Activated CD8-positive, alpha-beta memory T cell treated with anti-CD3 and anti-CD28 coated beads, Interleukin-2, amount 10 ng/mL, durations not matched to agents 7 days and 5 days (primary cell): ENCODE measurements around the gene SPSB3. TPM values are rescaled to one million over a fixed set of nuclear protein-coding genes. Genes with fewer than 3 reads are reported as not detected.

Experiments
- ATAC-seq: fragments of 150-1000 bp; cut with Tn5 transposase; one replicate; pipeline ENCODE4 v1.10.0; 2021; ENCODE audit warnings: moderate library complexity
- CTCF ChIA-PET: fragments of 350-600 bp; sonication (Branson Sonifier 250); formaldehyde crosslinking; loops from one replicate; lab custom pipeline; 2021; ENCODE audit warnings: antibody characterized with exemption; lab: Charles Lee
- DNase-seq: peaks from one replicate; pipeline ENCODE4 v3.0.0-alpha.2; 2020
- H3K27ac Mint-ChIP-seq: one replicate; pipeline ENCODE4 v1.8.0; 2021; ENCODE audit warnings: mild to moderate bottlenecking, mixed read lengths
- H3K27me3 Mint-ChIP-seq: one replicate; pipeline ENCODE4 v1.8.0; 2021; ENCODE audit warnings: mixed read lengths
- H3K36me3 Mint-ChIP-seq: one replicate; pipeline ENCODE4 v1.8.0; 2021; ENCODE audit warnings: mild to moderate bottlenecking, mixed read lengths
- H3K4me1 Mint-ChIP-seq: one replicate; pipeline ENCODE4 v1.8.0; 2021; ENCODE audit warnings: mixed read lengths
- H3K4me3 Mint-ChIP-seq: one replicate; pipeline ENCODE4 v1.8.0; 2021; ENCODE audit warnings: mild to moderate bottlenecking, moderate library complexity, mixed read lengths
- H3K9me3 Mint-ChIP-seq: one replicate; pipeline ENCODE4 v1.8.0; 2022; ENCODE audit warnings: low read depth, mixed read lengths
- total RNA-seq, 2 experiments: library from RNA; stranded (reverse); gene quantifications; one replicate each; pipeline ENCODE4 v1.2.3, GENCODE V29; 2021

Gene SPSB3
- total RNA-seq, 2 experiments from 2014 or later: 35.7 to 36.5 TPM

GRCh38 chr16:1820946-1821290 lies 38.5 kb upstream of the SPSB3 start:
- CTCF ChIA-PET: no interaction called here
- no peak for ATAC-seq
- Mint-ChIP-seq H3K9me3 (no peaks in the 10 kb centered on the region), H3K4me1 (peaks cover 19% of the 10 kb centered on the region), H3K27me3 (no peaks in the 10 kb centered on the region), H3K27ac (no peak overlapping the region), H3K4me3 (no peak overlapping the region), H3K36me3 (no peaks in the 10 kb centered on the region)
- no peak for DNase-seq

- H3K27ac Mint-ChIP-seq: no peak overlapping the region
- H3K4me3 Mint-ChIP-seq: no peak overlapping the region
- H3K27me3 Mint-ChIP-seq: no peaks in the 10 kb centered on the region
- no peak for ATAC-seq
- H3K9me3 Mint-ChIP-seq: no peaks in the 10 kb centered on the region
- no peak for DNase-seq
- peaks cover 13% of the 10 kb centered on the region for H3K4me1 Mint-ChIP-seq
- H3K36me3 Mint-ChIP-seq: peaks cover 3% of the 10 kb centered on the region
- CTCF ChIA-PET: no interaction called here
These were observed 38.0 kb upstream of the SPSB3 start for GRCh38 chr16:1820096-1820945.

DNA sequence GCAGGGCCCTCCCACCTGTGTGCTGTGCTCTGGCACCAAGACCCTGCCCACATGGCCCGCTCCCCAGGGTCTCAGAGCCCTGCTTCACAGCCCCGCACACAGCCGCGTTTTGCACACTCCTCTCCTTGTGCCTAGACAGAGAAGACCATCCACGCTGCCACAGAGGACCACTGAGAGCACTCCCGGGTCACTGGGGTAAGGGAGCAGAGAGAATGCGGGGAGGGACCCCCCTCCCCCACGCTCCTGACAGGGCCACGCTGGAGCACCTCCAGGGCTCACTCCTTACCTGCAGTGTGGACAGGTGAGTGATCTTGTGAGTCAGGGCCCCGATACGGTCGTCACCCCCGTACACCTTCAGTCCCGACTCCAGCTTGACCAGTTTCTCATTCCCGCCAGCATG lies 37.2 kb upstream of the SPSB3 start:
- Mint-ChIP-seq H3K27me3 (no peaks in the 10 kb centered on the region), H3K36me3 (peaks cover 6% of the 10 kb centered on the region), H3K4me1 (peaks cover 10% of the 10 kb centered on the region), H3K4me3 (no peak overlapping the region), H3K9me3 (no peaks in the 10 kb centered on the region), H3K27ac (no peak overlapping the region)
- DNase-seq (no peak), ATAC-seq (no peak)
- CTCF ChIA-PET: no interaction called here

GRCh38 chr16:1818873-1819525 lies 36.6 kb upstream of the SPSB3 start:
- Mint-ChIP-seq H3K27me3 (no peaks in the 10 kb centered on the region), H3K4me3 (no peak overlapping the region), H3K36me3 (peaks cover 6% of the 10 kb centered on the region), H3K4me1 (peaks cover 6% of the 10 kb centered on the region), H3K9me3 (no peaks in the 10 kb centered on the region), H3K27ac (no peak overlapping the region)
- DNase-seq (no peak), ATAC-seq (no peak)
- CTCF ChIA-PET: no interaction called here

- peaks cover 3% of the 10 kb centered on the region for H3K4me1 Mint-ChIP-seq
- no peak for DNase-seq
- H3K9me3 Mint-ChIP-seq: no peaks in the 10 kb centered on the region
- CTCF ChIA-PET: no interaction called here
- H3K27me3 Mint-ChIP-seq: no peaks in the 10 kb centered on the region
- no peak overlapping the region for H3K27ac Mint-ChIP-seq
- H3K4me3 Mint-ChIP-seq: no peak overlapping the region
- ATAC-seq: no peak
- peaks cover 6% of the 10 kb centered on the region for H3K36me3 Mint-ChIP-seq
These were observed 36.0 kb upstream of the SPSB3 start for GRCh38 chr16:1818204-1818872.

GRCh38 chr16:1817716-1818115 lies 35.3 kb upstream of the SPSB3 start:
- H3K27me3 Mint-ChIP-seq: no peaks in the 10 kb centered on the region
- no peak overlapping the region for H3K27ac Mint-ChIP-seq
- H3K4me3 Mint-ChIP-seq: no peak overlapping the region
- CTCF ChIA-PET: no interaction called here
- ATAC-seq (no peak), DNase-seq (no peak)
- no peaks in the 10 kb centered on the region for H3K9me3 Mint-ChIP-seq
- H3K36me3 Mint-ChIP-seq: peaks cover 6% of the 10 kb centered on the region
- peaks cover 3% of the 10 kb centered on the region for H3K4me1 Mint-ChIP-seq

- no peak for ATAC-seq
- H3K27ac Mint-ChIP-seq: no peak overlapping the region
- no peak for DNase-seq
- no peaks in the 10 kb centered on the region for H3K9me3 Mint-ChIP-seq
- H3K36me3 Mint-ChIP-seq: peaks cover 6% of the 10 kb centered on the region
- CTCF ChIA-PET: no interaction called here
- H3K4me1 Mint-ChIP-seq: no peaks in the 10 kb centered on the region
- no peaks in the 10 kb centered on the region for H3K27me3 Mint-ChIP-seq
- no peak overlapping the region for H3K4me3 Mint-ChIP-seq
These were observed 34.9 kb upstream of the SPSB3 start for GRCh38 chr16:1817276-1817589.

DNA sequence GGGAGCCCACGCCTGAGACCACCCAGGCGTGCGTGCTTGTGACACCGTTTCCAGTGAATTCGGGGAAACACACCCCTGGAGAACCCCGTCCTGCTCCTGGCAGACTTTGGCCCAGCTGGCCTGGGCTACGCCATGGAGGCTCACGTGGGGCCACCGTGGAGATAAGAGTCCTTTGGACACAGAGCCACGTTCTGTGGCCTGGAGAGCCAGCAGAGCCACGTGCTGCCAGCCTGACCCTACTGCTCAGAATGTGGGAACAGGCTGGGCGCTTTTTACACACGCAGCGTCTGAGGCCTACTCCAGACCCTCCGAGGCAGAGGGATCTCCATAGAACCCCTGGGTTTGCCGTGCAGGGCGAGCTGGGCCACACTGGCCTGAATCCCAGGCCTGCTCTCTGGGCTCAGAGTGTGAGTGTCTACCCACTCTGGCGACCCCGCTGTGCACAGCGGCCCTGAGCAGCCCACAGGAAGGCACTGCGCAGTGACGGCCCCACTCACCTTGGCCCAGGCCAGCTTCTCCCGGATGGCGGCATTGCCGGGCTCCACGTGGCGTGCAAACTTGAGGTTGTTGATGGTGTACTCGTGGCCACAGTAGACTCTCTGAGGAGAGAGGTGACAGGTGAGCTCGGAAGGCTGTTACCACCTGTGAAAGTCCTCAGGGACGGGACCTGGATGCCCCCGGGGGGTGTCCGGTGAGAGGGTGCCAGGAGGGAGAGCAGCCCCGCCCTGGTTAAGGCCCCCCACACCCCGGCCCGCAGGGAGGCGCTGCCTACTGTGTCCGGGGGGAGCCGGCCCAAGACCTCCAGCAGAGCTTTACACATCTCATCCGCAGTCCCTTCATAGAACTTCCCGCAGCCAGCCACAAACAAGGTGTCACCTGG lies 34.3 kb upstream of the SPSB3 start:
- ATAC-seq (no peak), DNase-seq (no peak)
- no peaks in the 10 kb centered on the region for H3K4me1 Mint-ChIP-seq
- peaks cover 6% of the 10 kb centered on the region for H3K36me3 Mint-ChIP-seq
- H3K9me3 Mint-ChIP-seq: no peaks in the 10 kb centered on the region
- CTCF ChIA-PET: no interaction called here
- no peak overlapping the region for H3K4me3 Mint-ChIP-seq
- H3K27ac Mint-ChIP-seq: no peak overlapping the region
- no peaks in the 10 kb centered on the region for H3K27me3 Mint-ChIP-seq

- no peak for ATAC-seq
- no peaks in the 10 kb centered on the region for H3K27me3 Mint-ChIP-seq
- H3K36me3 Mint-ChIP-seq: peaks cover 6% of the 10 kb centered on the region
- H3K9me3 Mint-ChIP-seq: no peaks in the 10 kb centered on the region
- no peaks in the 10 kb centered on the region for H3K4me1 Mint-ChIP-seq
- H3K27ac Mint-ChIP-seq: no peak overlapping the region
- CTCF ChIA-PET: interaction anchor here (1.6 kb wide), 1 partner anchor 8 kb away, joined by 3 read pairs; no protein-coding TSS in a partner anchor
- no peak overlapping the region for H3K4me3 Mint-ChIP-seq
- no peak for DNase-seq
These were observed 33.1 kb upstream of the SPSB3 start for GRCh38 chr16:1815461-1815860.

GRCh38 chr16:1812732-1813163 lies 30.4 kb upstream of the SPSB3 start:
- H3K36me3 Mint-ChIP-seq: peaks cover 8% of the 10 kb centered on the region
- CTCF ChIA-PET: no interaction called here
- no peak overlapping the region for H3K4me3 Mint-ChIP-seq

DNA sequence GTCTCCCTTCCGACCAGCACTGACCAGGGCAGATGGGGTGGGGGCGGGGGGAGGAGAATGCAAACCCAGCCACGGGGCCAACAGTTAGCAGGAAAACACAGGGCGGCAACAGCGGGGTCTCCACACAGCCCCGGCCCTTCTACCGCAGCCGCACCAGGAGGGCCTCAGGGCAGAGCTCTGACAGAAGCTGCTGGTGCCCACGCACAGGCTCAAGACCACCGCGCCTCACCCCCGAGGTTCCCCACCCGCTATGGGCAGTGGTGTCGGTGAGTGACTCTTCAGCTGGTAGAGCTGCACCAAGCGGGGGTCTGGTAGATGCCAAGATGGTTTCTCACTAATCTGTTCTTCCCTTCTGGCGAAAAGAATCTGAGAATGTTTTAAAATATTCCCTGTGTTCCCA lies 28.2 kb upstream of the SPSB3 start:
- H3K36me3 Mint-ChIP-seq: peaks cover 20% of the 10 kb centered on the region
- no peaks in the 10 kb centered on the region for H3K27me3 Mint-ChIP-seq
- no peak for ATAC-seq
- CTCF ChIA-PET: no interaction called here
- H3K4me1 Mint-ChIP-seq: no peaks in the 10 kb centered on the region
- H3K9me3 Mint-ChIP-seq: peaks cover 3% of the 10 kb centered on the region
- H3K27ac Mint-ChIP-seq: no peak overlapping the region
- no peak for DNase-seq
- H3K4me3 Mint-ChIP-seq: no peak overlapping the region

More at GRCh38 chr16:1812732-1813163, 30.4 kb upstream of the SPSB3 start:
- DNase-seq (peak; percentile 52), ATAC-seq (peak; percentile 74)
- no peak overlapping the region for H3K27ac Mint-ChIP-seq
- H3K9me3 Mint-ChIP-seq: no peaks in the 10 kb centered on the region
- no peaks in the 10 kb centered on the region for H3K27me3 Mint-ChIP-seq
- no peaks in the 10 kb centered on the region for H3K4me1 Mint-ChIP-seq

DNA sequence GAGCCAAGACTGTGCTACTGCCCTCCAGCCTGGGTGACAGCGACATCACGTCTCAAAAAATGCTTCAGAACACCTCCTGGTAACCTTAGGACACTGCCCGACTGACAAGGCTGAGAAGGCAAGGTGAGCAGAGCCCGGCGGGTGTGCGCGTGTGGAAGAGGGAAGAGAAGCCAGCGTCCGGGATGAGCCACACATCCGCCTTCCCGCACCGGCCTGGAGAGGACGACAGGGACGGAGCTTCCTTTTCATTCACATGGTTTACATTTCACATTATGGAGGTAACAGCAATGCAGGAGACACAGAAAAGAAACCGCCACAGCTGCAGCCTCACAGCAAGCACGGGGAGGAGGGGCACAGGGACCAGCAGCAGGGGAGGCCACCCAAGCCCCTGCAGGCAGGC lies 27.7 kb upstream of the SPSB3 start:
- no peak overlapping the region for H3K27ac Mint-ChIP-seq
- H3K27me3 Mint-ChIP-seq: no peaks in the 10 kb centered on the region
- H3K9me3 Mint-ChIP-seq: peaks cover 3% of the 10 kb centered on the region
- no peak for ATAC-seq
- H3K4me1 Mint-ChIP-seq: no peaks in the 10 kb centered on the region
- H3K36me3 Mint-ChIP-seq: peaks cover 19% of the 10 kb centered on the region
- CTCF ChIA-PET: no interaction called here
- no peak overlapping the region for H3K4me3 Mint-ChIP-seq
- no peak for DNase-seq

DNA sequence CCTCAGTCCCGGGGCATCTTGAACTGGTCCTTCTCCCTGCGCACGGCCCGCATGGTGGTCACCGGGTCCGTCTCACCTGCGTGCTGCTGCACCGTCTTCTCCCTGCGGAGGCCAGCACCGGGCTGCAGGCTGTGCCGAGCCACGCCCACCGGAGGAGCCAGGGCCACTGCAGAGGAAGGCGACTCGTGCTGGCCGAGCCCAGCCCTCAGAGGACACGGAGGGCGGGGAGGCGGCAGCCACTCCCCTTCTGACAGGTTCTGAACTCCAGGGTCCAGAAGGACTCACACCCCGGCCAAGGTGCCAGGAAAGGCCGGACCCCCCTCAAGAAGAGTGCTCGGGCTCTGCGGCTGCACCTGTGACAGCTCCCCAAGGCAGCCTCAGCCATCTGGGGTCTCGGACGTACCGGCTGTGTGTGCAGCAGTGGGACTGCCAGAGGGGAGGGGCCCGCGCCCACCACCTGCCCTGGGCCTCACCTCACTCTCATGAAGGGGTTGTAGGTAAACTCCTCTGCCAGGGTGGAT lies 27.0 kb upstream of the SPSB3 start:
- no peaks in the 10 kb centered on the region for H3K27me3 Mint-ChIP-seq
- H3K27ac Mint-ChIP-seq: no peak overlapping the region
- peaks cover 19% of the 10 kb centered on the region for H3K36me3 Mint-ChIP-seq
- CTCF ChIA-PET: no interaction called here
- no peak for DNase-seq
- no peak for ATAC-seq
- H3K4me3 Mint-ChIP-seq: no peak overlapping the region
- peaks cover 3% of the 10 kb centered on the region for H3K9me3 Mint-ChIP-seq
- H3K4me1 Mint-ChIP-seq: no peaks in the 10 kb centered on the region
